IMR-90 (cell line): ENCODE results near the gene PTGER4. TPM values are rescaled to one million over a fixed set of nuclear protein-coding genes. Genes with fewer than 3 reads are reported as not detected.
"Not testable (repeated sequence)": the region's sequence is repeated elsewhere in the genome, so short reads cannot be mapped to it uniquely, and the experiment has no call there.

Source experiments
- ATAC-seq: fragments of 200-7000 bp; cut with Tn5 transposase; 2 replicates; pipeline ENCODE4 v1.9.1; 2020; ENCODE audit warnings: low read depth, mild to moderate bottlenecking, moderate library complexity
- BruUV-seq: library from RNA; stranded (reverse); fragments of 400-500 nt; replicated peaks from 2 replicates; lab custom pipeline; 2021; lab: Mats Ljungman, UMichigan
- CTCF ChIA-PET: fragments of 300-600 bp; formaldehyde crosslinking; extraction: SDS; loops from one replicate; lab custom pipeline; 2021; ENCODE audit warnings: antibody characterized with exemption; lab: Yijun Ruan, JAX
- POLR2A ChIA-PET: fragments of 300-600 bp; sonication (Branson Sonifier 250); formaldehyde crosslinking; loops from one replicate; lab custom pipeline; 2022; ENCODE audit warnings: antibody characterized with exemption; ENCODE audit not compliant: unreplicated experiment; lab: Charles Lee
- DNase-seq: peaks from one replicate; pipeline ENCODE4 v3.0.0; 2013
- H2AFZ ChIP-seq: replicated peaks from 2 replicates; pipeline ENCODE3; 2013; ENCODE audit warnings: low read length, mild to moderate bottlenecking; ENCODE audit not compliant: poor library complexity
- H2AK5ac ChIP-seq: 2 replicates; pipeline ENCODE4 v1.6.1; 2013; ENCODE audit warnings: low read depth, low read length, inconsistent platforms
- H2AK9ac ChIP-seq: replicated peaks from 2 replicates; pipeline ENCODE3; 2013; ENCODE audit warnings: mild to moderate bottlenecking, low read depth, low read length, moderate library complexity; ENCODE audit not compliant: poor library complexity
- H2BK120ac ChIP-seq: 2 replicates; pipeline ENCODE4 v1.6.1; 2013; ENCODE audit warnings: low read depth, low read length, inconsistent platforms
- H2BK15ac ChIP-seq: 3 replicates; pipeline ENCODE4 v1.6.1; 2013; ENCODE audit warnings: low read depth, low read length, inconsistent platforms
- H2BK20ac ChIP-seq: 2 replicates; pipeline ENCODE4 v1.6.1; 2013; ENCODE audit warnings: low read depth, mild to moderate bottlenecking, inconsistent platforms, low read length, moderate library complexity
- H2BK5ac ChIP-seq: 2 replicates; pipeline ENCODE4 v1.6.1; 2013; ENCODE audit warnings: mild to moderate bottlenecking, low read depth, low read length, inconsistent platforms; ENCODE audit not compliant: poor library complexity, severe bottlenecking
- H3K14ac ChIP-seq: replicated peaks from 2 replicates; pipeline ENCODE4 v1.6.1; 2013; ENCODE audit warnings: low read depth, low read length, inconsistent platforms
- H3K18ac ChIP-seq: 2 replicates; pipeline ENCODE4 v1.6.1; 2013; ENCODE audit warnings: low read depth, low read length, control low read depth
- H3K23ac ChIP-seq: 2 replicates; pipeline ENCODE4 v1.6.1; 2013; ENCODE audit warnings: low read depth, low read length, inconsistent platforms
- H3K27ac ChIP-seq: 2 replicates; pipeline ENCODE4 v1.5.1; 2013; ENCODE audit warnings: mild to moderate bottlenecking, control low read depth, low read length; ENCODE audit not compliant: insufficient read depth
- H3K27me3 ChIP-seq: 2 replicates; pipeline ENCODE4 v1.6.1; 2013; ENCODE audit warnings: low read length; ENCODE audit not compliant: control insufficient read depth, insufficient read depth
- H3K36me3 ChIP-seq: 2 replicates; pipeline ENCODE4 v1.6.1; 2013; ENCODE audit warnings: low read length, mixed read lengths; ENCODE audit not compliant: control insufficient read depth, insufficient read depth
- H3K4ac ChIP-seq: 2 replicates; pipeline ENCODE4 v1.6.1; 2013; ENCODE audit warnings: low read depth, low read length, inconsistent platforms
- H3K4me1 ChIP-seq: 2 replicates; pipeline ENCODE4 v1.6.1; 2013; ENCODE audit warnings: low read length, mixed read lengths; ENCODE audit not compliant: control insufficient read depth, insufficient read depth
- H3K4me2 ChIP-seq: 2 replicates; pipeline ENCODE4 v1.6.1; 2013; ENCODE audit warnings: low read depth, mild to moderate bottlenecking, control low read depth, low read length, moderate library complexity
- H3K4me3 ChIP-seq: 2 replicates; pipeline ENCODE4 v1.5.1; 2013; ENCODE audit warnings: low read depth, mild to moderate bottlenecking, control low read depth, low read length, moderate library complexity; ENCODE audit not compliant: insufficient read depth
- H3K56ac ChIP-seq: 2 replicates; pipeline ENCODE4 v1.6.1; 2013; ENCODE audit warnings: low read length, inconsistent platforms; ENCODE audit not compliant: insufficient read depth; ENCODE audit errors: extremely low read depth
- H3K79me1 ChIP-seq, 2 experiments: 2 replicates each; pipeline ENCODE4 v1.6.1; 2013; ENCODE audit warnings: low read length in 2 of 2, inconsistent platforms in 1 of 2, low read depth in 1 of 2
- H3K9ac ChIP-seq: 2 replicates; pipeline ENCODE4 v1.6.1; 2013; ENCODE audit warnings: low read depth, low read length, control low read depth
- H3K9me1 ChIP-seq: 2 replicates; pipeline ENCODE4 v1.6.1; 2013; ENCODE audit warnings: low read length, inconsistent platforms; ENCODE audit not compliant: insufficient read depth
- H3K9me3 ChIP-seq: 2 replicates; pipeline ENCODE4 v1.6.1; 2013; ENCODE audit warnings: low read length; ENCODE audit not compliant: control insufficient read depth, insufficient read depth
- H4K20me1 ChIP-seq: 2 replicates; pipeline ENCODE4 v1.6.1; 2013; ENCODE audit warnings: low read length, inconsistent platforms; ENCODE audit not compliant: insufficient read depth
- H4K5ac ChIP-seq: 2 replicates; pipeline ENCODE4 v1.6.1; 2013; ENCODE audit warnings: mild to moderate bottlenecking, low read depth, low read length, control low read depth
- H4K8ac ChIP-seq, 2 experiments: 2 replicates each; pipeline ENCODE4 v1.6.1; 2013; ENCODE audit warnings: low read depth in 2 of 2, low read length in 2 of 2, control low read depth in 1 of 2, inconsistent platforms in 1 of 2
- H4K91ac ChIP-seq: 2 replicates; pipeline ENCODE4 v1.6.1; 2013; ENCODE audit warnings: low read depth, low read length, inconsistent platforms; ENCODE audit not compliant: insufficient read depth
- BHLHE40 ChIP-seq: fragments of 150-350 bp; IDR thresholded peaks from 2 replicates; pipeline ENCODE4 v1.6.1; 2016; ENCODE audit warnings: mild to moderate bottlenecking, low read depth, low read length
- MAFK ChIP-seq: IDR thresholded peaks from 2 replicates; pipeline ENCODE4 v1.6.1; 2012; ENCODE audit warnings: low read depth, low read length, improper control_type of control experiment
- NFE2L2 ChIP-seq: fragments of 150-350 bp; IDR thresholded peaks from 2 replicates; pipeline ENCODE4 v1.6.1; 2016; ENCODE audit warnings: low read depth, mild to moderate bottlenecking, low read length
- RAD21 ChIP-seq: IDR thresholded peaks from 2 replicates; pipeline ENCODE4 v1.6.1; 2012; ENCODE audit warnings: low read length, improper control_type of control experiment
- SMC3 ChIP-seq: fragments of 150-350 bp; IDR thresholded peaks from 2 replicates; pipeline ENCODE4 v1.6.1; 2016; ENCODE audit warnings: low read depth, mild to moderate bottlenecking, antibody characterized with exemption, low read length, moderate library complexity
- WGBS, 2 experiments: methylation state at CpG; one replicate each; pipeline versions ENCODE4 v1.1.5 to v1.1.7; 2013; ENCODE audit warnings: missing lambda C conversion rate in 2 of 2; ENCODE audit not compliant: insufficient read length in 1 of 2; ENCODE audit errors: extremely low coverage in 2 of 2; 5-methylcytosine and 5-hydroxymethylcytosine counted together
- dilution Hi-C: fragments of 300-500 bp; cut with HindIII; formaldehyde crosslinking; loops from one replicate; pipeline ENCODE4 v1.14.3; 2018; ENCODE audit warnings: low sequenced_read_pairs; ENCODE audit not compliant: unreplicated experiment
- in situ Hi-C: fragments of 300-500 bp; cut with MboI; formaldehyde crosslinking; loops from 3 replicates; pipeline ENCODE4 v1.14.3; 2019; ENCODE audit warnings: low sequenced_read_pairs, inconsistent platforms, mixed read lengths
- intact Hi-C: fragments of 100-400 bp; cut with micrococcal nuclease; formaldehyde crosslinking; loops from 2 replicates; pipeline ENCODE4 v1.10.0; 2022
- polyA plus RNA-seq, 3 experiments: library from polyadenylated mRNA; depleted of rRNA; stranded (reverse); fragments of >200 nt; gene quantifications; 2 replicates each; pipeline ENCODE4 v1.2.3, GENCODE V29; 2012; ENCODE audit warnings: low replicate concordance in 1 of 3
- total RNA-seq: library from RNA; depleted of rRNA; stranded (reverse); fragments of >200 nt; gene quantifications from 2 replicates; pipeline ENCODE4 v1.2.3, GENCODE V29; 2012
- TF ChIP-seq, protein P1 (sequence below): fragments of 150-350 bp; IDR thresholded peaks from 2 replicates; pipeline ENCODE4 v1.6.1; 2017; ENCODE audit warnings: mild to moderate bottlenecking, antibody characterized with exemption, low read length, low read depth

The PTGER4 gene
- total and polyA plus RNA-seq, 2 of the 4 experiments (the other 2 are of a cell fraction) = 7.9 to 10.1 TPM

DNA sequence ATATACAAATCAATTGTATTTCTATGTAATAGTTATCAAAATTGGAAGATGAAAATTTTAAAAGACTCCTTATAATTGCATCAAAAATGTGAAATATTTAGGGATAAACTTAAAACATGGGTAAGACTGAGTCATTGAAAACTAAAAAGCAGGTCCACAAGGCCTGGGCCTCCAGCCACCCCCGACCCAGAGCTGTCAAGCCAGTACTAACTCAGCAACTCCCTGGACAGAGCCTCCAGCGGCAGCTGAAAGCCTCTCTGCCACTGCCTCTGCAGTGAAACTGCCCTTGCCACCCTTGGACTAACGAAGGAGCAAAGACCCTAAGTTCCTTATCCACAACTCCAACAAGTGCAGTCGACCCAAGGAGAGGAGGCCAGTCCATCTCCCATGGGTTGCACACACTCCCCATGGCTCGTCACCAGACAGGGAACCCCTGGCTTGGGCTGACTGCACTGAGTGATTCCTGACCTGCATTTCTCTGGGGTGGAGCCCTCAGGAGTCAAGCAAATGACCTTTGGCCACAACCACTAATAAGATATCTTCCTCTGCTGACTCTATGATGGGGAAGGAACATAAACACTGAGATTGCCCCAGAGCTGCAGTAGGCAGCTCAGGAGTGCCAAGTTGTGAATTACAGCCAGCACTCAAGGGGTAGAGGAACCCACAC is 20.5 kb downstream of the PTGER4 start:
- Histone ChIP-seq H2AFZ (no peak overlapping the region), H4K20me1 (no peaks in the 10 kb centered on the region), H3K79me1 (peaks cover 0 to 4% of the 10 kb centered on the region in 2 experiments; a peak in 2 of 4 replicates), H3K36me3 (no peaks in the 10 kb centered on the region), H2AK5ac (no peak overlapping the region), H3K18ac (no peak overlapping the region), H3K9me3 (peaks cover 5% of the 10 kb centered on the region; the same call in 1 of the 2 replicates), H2BK15ac (no peak overlapping the region), H3K14ac (no peak overlapping the region), H3K27me3 (no peaks in the 10 kb centered on the region), H3K4me1 (no peaks in the 10 kb centered on the region), H3K56ac (no peak overlapping the region), H3K4ac (no peak overlapping the region), H2BK5ac (no peak overlapping the region), H3K23ac (no peak overlapping the region), H3K4me2 (no peak overlapping the region), H3K27ac (no peak overlapping the region), H2AK9ac (no peak overlapping the region), H3K9ac (no peak overlapping the region), H4K5ac (no peak overlapping the region), H2BK20ac (no peak overlapping the region), H3K9me1 (no peaks in the 10 kb centered on the region), H2BK120ac (no peak overlapping the region), H3K4me3 (no peak overlapping the region), H4K8ac (no peak overlapping the region), H4K91ac (no peak overlapping the region)
- no peak for ATAC-seq
- ChIA-PET POLR2A (no interaction called here), CTCF (no interaction called here)
- dilution Hi-C loops (no loop called here), intact Hi-C loops (no loop called here), in situ Hi-C loops (no loop called here)
- DNase-seq = no peak
- no TSS peak for BruUV-seq
- no peak for TF ChIP-seq RAD21
- no peak for TF ChIP-seq SMC3
- TF ChIP-seq BHLHE40 = no peak
- TF ChIP-seq MAFK = no peak
- TF ChIP-seq, protein P1, sequence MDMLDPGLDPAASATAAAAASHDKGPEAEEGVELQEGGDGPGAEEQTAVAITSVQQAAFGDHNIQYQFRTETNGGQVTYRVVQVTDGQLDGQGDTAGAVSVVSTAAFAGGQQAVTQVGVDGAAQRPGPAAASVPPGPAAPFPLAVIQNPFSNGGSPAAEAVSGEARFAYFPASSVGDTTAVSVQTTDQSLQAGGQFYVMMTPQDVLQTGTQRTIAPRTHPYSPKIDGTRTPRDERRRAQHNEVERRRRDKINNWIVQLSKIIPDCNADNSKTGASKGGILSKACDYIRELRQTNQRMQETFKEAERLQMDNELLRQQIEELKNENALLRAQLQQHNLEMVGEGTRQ = no peak
- no peak for TF ChIP-seq NFE2L2
- 100% methylated on average over 1 of the region's 5 CpGs; no CpG with 5 or more reads in 1 of the 2 experiments for WGBS, 2 experiments

DNA sequence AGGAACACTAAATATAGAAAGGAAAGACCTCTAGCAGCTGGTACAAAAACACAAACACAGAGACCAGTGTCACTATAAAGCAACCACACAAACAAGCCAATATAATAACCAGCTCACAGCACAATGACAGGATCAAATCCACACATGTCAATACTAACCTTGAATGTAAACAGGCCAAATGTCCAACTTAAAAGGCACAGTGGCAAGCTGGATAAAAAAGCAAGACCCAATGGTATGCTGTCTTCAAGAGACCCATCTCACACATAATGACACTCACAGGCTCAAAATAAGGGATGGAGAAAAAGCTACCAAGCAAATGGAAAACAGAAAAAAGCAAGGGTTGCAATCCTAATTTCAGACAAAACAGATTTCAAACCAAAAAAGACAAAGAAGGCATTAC is 22.3 kb downstream of the PTGER4 start:
- intact Hi-C loops, dilution Hi-C loops, CTCF ChIA-PET: not testable (repeated sequence)

More for the DNA sequence above, 22.3 kb downstream of the PTGER4 start:
- in situ Hi-C loops, BruUV-seq, H3K9ac ChIP-seq, ATAC-seq, H2AK9ac ChIP-seq, H3K9me1 ChIP-seq, H4K5ac ChIP-seq, H4K20me1 ChIP-seq, H4K91ac ChIP-seq, H3K4me2 ChIP-seq, H3K14ac ChIP-seq, H2BK20ac ChIP-seq, DNase-seq, H3K18ac ChIP-seq, H3K23ac ChIP-seq, H2BK5ac ChIP-seq, H2AFZ ChIP-seq, H2AK5ac ChIP-seq, H3K4me1 ChIP-seq, H3K27ac ChIP-seq, H3K36me3 ChIP-seq, H3K4me3 ChIP-seq, H3K9me3 ChIP-seq, H3K27me3 ChIP-seq, POLR2A ChIA-PET, H2BK120ac ChIP-seq, H3K56ac ChIP-seq, H3K79me1 ChIP-seq, H2BK15ac ChIP-seq, H3K4ac ChIP-seq, H4K8ac ChIP-seq: not testable (repeated sequence)
